Tibial nerve (tissue), 4 donors: ENCODE data around the gene S100A6. TPM values are rescaled to one million over a fixed set of nuclear protein-coding genes. Genes with fewer than 3 reads are reported as not detected.

ENCODE experiments used
- DNase-seq, 2 donors: peaks; one replicate each; pipeline ENCODE4 v3.0.0-alpha.2; 2019; ENCODE audit warnings: low spot score in 2 of 2
- H3K27ac ChIP-seq, 4 donors: fragments of 200-600 bp; sonication (generic) in 3 of 4; one replicate each; pipeline ENCODE4 v1.5.1; 2017 to 2019; ENCODE audit warnings: mild to moderate bottlenecking in 1 of 4
- H3K27me3 ChIP-seq, 2 donors: fragments of 200-600 bp; sonication (generic) in 1 of 2; one replicate each; pipeline versions ENCODE4 v1.5.1 to v1.6.0; 2017 to 2019
- H3K36me3 ChIP-seq, 3 donors: fragments of 200-600 bp; sonication (generic); one replicate each; pipeline ENCODE4 v1.5.1; 2018 to 2019
- H3K4me1 ChIP-seq, 4 donors: fragments of 200-600 bp; sonication (generic) in 3 of 4; one replicate each; pipeline ENCODE4 v1.5.1; 2017 to 2019
- H3K4me3 ChIP-seq, 4 donors: fragments of 200-600 bp; sonication (generic) in 3 of 4; one replicate each; pipeline ENCODE4 v1.5.1; 2017 to 2019; ENCODE audit warnings: mild to moderate bottlenecking in 1 of 4, moderate library complexity in 1 of 4
- H3K9me3 ChIP-seq, 4 donors: fragments of 200-600 bp; sonication (generic) in 3 of 4; one replicate each; pipeline ENCODE4 v1.5.1; 2017 to 2019
- CTCF ChIP-seq, 5 experiments: fragments of 200-600 bp in 3 of 5; fragments of 450-650 bp in 2 of 5; sonication (generic) in 3 of 5; IDR thresholded peaks; one replicate each; pipeline ENCODE4 v1.5.1; 2016 to 2019; ENCODE audit warnings: antibody characterized with exemption in 5 of 5, mild to moderate bottlenecking in 3 of 5, moderate library complexity in 2 of 5
- EP300 ChIP-seq, 2 donors: sonication (generic); formaldehyde crosslinking; IDR thresholded peaks; one replicate each; pipeline ENCODE4 v1.6.1; 2017; ENCODE audit warnings: antibody characterized with exemption in 2 of 2, mild to moderate bottlenecking in 1 of 2
- POLR2A ChIP-seq, 2 donors: fragments of 450-650 bp; IDR thresholded peaks; one replicate each; pipeline ENCODE4 v1.6.1; 2017; ENCODE audit warnings: antibody characterized with exemption in 2 of 2, mild to moderate bottlenecking in 2 of 2, moderate library complexity in 2 of 2
- WGBS, 2 donors: methylation state at CpG; one replicate each; pipeline ENCODE4 v1.1.5; 2018; 5-methylcytosine and 5-hydroxymethylcytosine counted together
- total RNA-seq, 4 donors: library from RNA; depleted of rRNA; stranded (reverse); fragments of >200 nt; gene quantifications; one replicate each; pipeline ENCODE4 v1.1.0, GENCODE V29; 2016

Gene S100A6
- total RNA-seq, 4 donors from 2014 or later, result 651 to 1,173 (median 946) TPM

DNA sequence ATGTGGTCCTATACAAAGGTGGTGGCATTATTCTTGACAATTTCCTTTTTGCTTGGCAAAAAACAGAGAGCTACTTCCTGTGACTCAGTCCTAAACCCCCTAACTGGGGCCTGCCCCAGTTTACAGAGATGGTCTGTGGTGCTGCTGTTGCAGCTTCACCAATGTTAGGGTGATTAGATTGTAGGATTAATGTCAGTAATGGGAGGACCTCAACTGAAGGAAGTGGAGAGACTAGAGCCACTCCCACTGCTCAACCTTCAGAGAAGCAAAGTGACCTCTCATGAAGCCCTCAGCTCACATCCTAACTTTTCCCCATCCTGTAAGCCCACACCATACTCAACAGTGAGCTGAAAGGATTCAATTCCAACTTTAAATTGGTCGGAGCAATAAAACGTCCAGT, 3.6 kb downstream of the S100A6 start:
- no peaks in the 10 kb centered on the region for H3K9me3 ChIP-seq
- H3K27ac ChIP-seq, result peak overlapping the region; percentile 96 to 100 (median 98)
- 52 to 54% methylated on average over 2 of the region's 2 CpGs for WGBS, 2 donors
- H3K36me3 ChIP-seq, result peaks cover 0 to 7% (median 0%) of the 10 kb centered on the region in 3 donors
- no peak overlapping the region for H3K4me3 ChIP-seq
- TF ChIP-seq CTCF (IDR thresholded peaks at IDR 0.05), result no peak
- TF ChIP-seq POLR2A (IDR thresholded peaks at IDR 0.05), result no peak
- no peak for TF ChIP-seq EP300 (IDR thresholded peaks at IDR 0.05)
- H3K4me1 ChIP-seq, result peaks cover 0 to 60% (median 27%) of the 10 kb centered on the region in 4 donors
- DNase-seq, result no peak
- no peaks in the 10 kb centered on the region for H3K27me3 ChIP-seq

DNA sequence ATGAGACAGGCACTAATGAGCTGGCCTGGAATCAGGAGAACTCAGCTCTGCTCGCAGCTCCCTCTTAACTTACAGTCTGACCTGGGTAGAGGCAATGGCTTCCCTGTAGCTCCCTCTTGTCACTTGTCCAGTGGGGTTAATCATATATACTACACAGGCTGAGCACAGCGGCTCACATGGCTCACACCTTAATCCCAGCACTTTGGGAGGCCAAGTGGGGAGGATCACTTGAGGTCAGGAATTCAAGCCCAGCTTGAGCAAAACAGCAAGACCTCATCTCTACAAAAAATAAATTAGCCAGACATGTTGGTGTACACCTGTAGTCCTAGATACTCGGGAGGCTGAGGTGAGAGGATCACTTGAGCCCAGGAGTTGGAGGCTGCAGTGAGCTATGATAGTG, 4.2 kb downstream of the S100A6 start:
- Histone ChIP-seq H3K36me3 (peaks cover 0 to 7% (median 0%) of the 10 kb centered on the region in 3 donors), H3K27ac (peak overlapping the region in 3 of 4 donors; percentile 96 to 99 (median 97)), H3K4me3 (no peak overlapping the region), H3K4me1 (peaks cover 0 to 56% (median 24%) of the 10 kb centered on the region in 4 donors), H3K9me3 (no peaks in the 10 kb centered on the region), H3K27me3 (no peaks in the 10 kb centered on the region)
- TF ChIP-seq CTCF (IDR thresholded peaks at IDR 0.05) (no peak), EP300 (IDR thresholded peaks at IDR 0.05) (no peak), POLR2A (IDR thresholded peaks at IDR 0.05) (no peak)
- DNase-seq, result no peak
- 82 to 85% methylated on average over 3 of the region's 3 CpGs for WGBS, 2 donors

DNA sequence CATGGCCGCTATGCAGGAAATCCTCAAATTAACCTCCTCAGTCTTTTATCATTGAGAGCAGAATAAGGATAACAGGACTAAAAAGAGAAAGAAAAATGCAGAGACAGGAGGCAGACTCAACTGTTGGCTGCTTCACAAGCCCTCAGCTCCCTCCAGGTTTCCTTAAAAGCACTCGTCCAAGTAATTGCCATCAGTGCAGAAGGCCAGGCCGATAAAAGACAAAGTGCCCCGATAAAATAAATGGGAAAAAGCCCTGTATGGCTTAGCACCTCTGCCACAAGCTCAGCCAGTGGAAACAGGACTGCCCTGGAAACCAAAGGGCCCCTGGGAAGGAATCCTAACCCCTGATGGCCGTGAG, 8.1 kb downstream of the S100A6 start:
- peaks cover 0 to 42% (median 8%) of the 10 kb centered on the region in 4 donors for H3K4me1 ChIP-seq
- H3K4me3 ChIP-seq, result no peak overlapping the region
- H3K27me3 ChIP-seq, result no peaks in the 10 kb centered on the region
- no peak for TF ChIP-seq POLR2A (IDR thresholded peaks at IDR 0.05)
- no peak for TF ChIP-seq CTCF (IDR thresholded peaks at IDR 0.05)
- no peak for TF ChIP-seq EP300 (IDR thresholded peaks at IDR 0.05)
- no peak overlapping the region for H3K27ac ChIP-seq
- no peaks in the 10 kb centered on the region for H3K9me3 ChIP-seq
- WGBS, 2 donors, result 78 to 91% methylated on average over 5 of the region's 5 CpGs
- peaks cover 0 to 7% (median 0%) of the 10 kb centered on the region in 3 donors for H3K36me3 ChIP-seq
- no peak for DNase-seq

- no peaks in the 10 kb centered on the region for H3K9me3 ChIP-seq
- DNase-seq, result no peak
- TF ChIP-seq POLR2A (IDR thresholded peaks at IDR 0.05) (no peak), EP300 (IDR thresholded peaks at IDR 0.05) (no peak), CTCF (IDR thresholded peaks at IDR 0.05) (no peak)
- no peak overlapping the region for H3K4me3 ChIP-seq
- peaks cover 0 to 7% (median 0%) of the 10 kb centered on the region in 3 donors for H3K36me3 ChIP-seq
- H3K27ac ChIP-seq, result no peak overlapping the region
- peaks cover 0 to 37% (median 5%) of the 10 kb centered on the region in 4 donors for H3K4me1 ChIP-seq
- WGBS, 2 donors, result 85 to 88% methylated on average over 8 of the region's 8 CpGs
- H3K27me3 ChIP-seq, result no peaks in the 10 kb centered on the region
These were observed 8.6 kb downstream of the S100A6 start for GRCh38 chr1:153527023-153527682.

DNA sequence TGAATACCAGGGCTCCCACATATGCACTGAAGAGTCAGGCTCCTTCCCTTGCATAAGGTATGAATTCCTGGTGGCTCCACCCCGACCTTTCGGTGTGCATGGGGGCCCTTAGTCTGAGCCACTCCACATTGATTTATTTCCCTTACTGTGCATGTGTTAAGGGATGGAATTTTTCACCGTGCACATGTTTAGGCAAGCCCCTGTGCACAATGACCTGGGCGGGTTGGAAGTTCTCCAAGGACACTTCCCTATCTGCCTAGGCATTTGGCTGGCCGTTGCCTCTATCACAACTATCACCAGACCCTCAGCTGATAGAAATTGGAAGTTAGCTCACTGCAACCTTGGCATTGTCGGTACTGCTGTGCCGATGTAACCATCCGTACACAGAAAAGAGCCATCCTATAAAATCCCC, 9.7 kb downstream of the S100A6 start:
- H3K9me3 ChIP-seq, result no peaks in the 10 kb centered on the region
- WGBS, 2 donors, result 55 to 59% methylated on average over 8 of the region's 8 CpGs
- no peaks in the 10 kb centered on the region for H3K27me3 ChIP-seq
- DNase-seq, result no peak
- peaks cover 0 to 11% (median 0%) of the 10 kb centered on the region in 3 donors for H3K36me3 ChIP-seq
- no peak overlapping the region for H3K4me3 ChIP-seq
- H3K27ac ChIP-seq, result no peak overlapping the region
- peaks cover 0 to 27% (median 0%) of the 10 kb centered on the region in 4 donors for H3K4me1 ChIP-seq
- TF ChIP-seq CTCF (IDR thresholded peaks at IDR 0.05), result no peak
- no peak for TF ChIP-seq POLR2A (IDR thresholded peaks at IDR 0.05)
- TF ChIP-seq EP300 (IDR thresholded peaks at IDR 0.05), result no peak
